GM06990 (cell line): ENCODE measurements around the gene TGM1.

Experiments used
- DNase-seq: peaks from one replicate; pipeline ENCODE4 v3.0.0-alpha.2; 2011; ENCODE audit not compliant: insufficient read length; ENCODE audit errors: extremely low read depth
- H3K27me3 ChIP-seq: replicated peaks from 2 replicates; pipeline ENCODE4 v1.6.0; 2011; ENCODE audit warnings: low read length; ENCODE audit not compliant: control insufficient read depth, insufficient read depth
- H3K36me3 ChIP-seq: 2 replicates; pipeline ENCODE4 v1.5.1; 2011; ENCODE audit warnings: low read length; ENCODE audit not compliant: control insufficient read depth, insufficient read depth
- H3K4me3 ChIP-seq: replicated peaks from 2 replicates; pipeline ENCODE4 v1.5.1; 2011; ENCODE audit warnings: low read depth, mild to moderate bottlenecking, control low read depth, low read length
- CTCF ChIP-seq: IDR thresholded peaks from 2 replicates; pipeline ENCODE4 v1.5.1; 2011; ENCODE audit warnings: low read length, control low read depth, mild to moderate bottlenecking, inconsistent platforms; ENCODE audit not compliant: insufficient read depth, poor library complexity, severe bottlenecking

TGM1 gene

GRCh38 chr14:24253936-24254335 is 9.0 kb downstream of the TGM1 start:
- Histone ChIP-seq H3K36me3 (peaks cover 12% of the 10 kb centered on the region), H3K27me3 (no peaks in the 10 kb centered on the region), H3K4me3 (no peak overlapping the region)
- no peak for TF ChIP-seq CTCF
- DNase-seq: no peak

- DNase-seq: no peak
- no peak for TF ChIP-seq CTCF
- H3K36me3 ChIP-seq: peaks cover 12% of the 10 kb centered on the region
- no peak overlapping the region for H3K4me3 ChIP-seq
- H3K27me3 ChIP-seq: no peaks in the 10 kb centered on the region
Measured at GRCh38 chr14:24252289-24253124, 10.5 kb downstream of the TGM1 start.

- TF ChIP-seq CTCF: no peak
- Histone ChIP-seq H3K36me3 (peaks cover 12% of the 10 kb centered on the region), H3K27me3 (no peaks in the 10 kb centered on the region), H3K4me3 (no peak overlapping the region)
- DNase-seq: no peak
Measured at GRCh38 chr14:24251880-24252288, 11.1 kb downstream of the TGM1 start.

- Histone ChIP-seq H3K4me3 (no peak overlapping the region), H3K27me3 (no peaks in the 10 kb centered on the region), H3K36me3 (peaks cover 10% of the 10 kb centered on the region)
- TF ChIP-seq CTCF: no peak
- no peak for DNase-seq
Measured at GRCh38 chr14:24250354-24250753, 12.6 kb downstream of the TGM1 start.

- Histone ChIP-seq H3K36me3 (peaks cover 1% of the 10 kb centered on the region), H3K4me3 (no peak overlapping the region), H3K27me3 (no peaks in the 10 kb centered on the region)
- no peak for TF ChIP-seq CTCF
- no peak for DNase-seq
Measured at GRCh38 chr14:24249230-24250021, 13.6 kb downstream of the TGM1 start.
